Mucosa of rectum (tissue), 2 donors: ENCODE data around the gene ZMYND8.
"Not testable (repeated sequence)": the region's sequence is repeated elsewhere in the genome, so short reads cannot be mapped to it uniquely, and the experiment has no call there.

Source experiments
- H3K27ac ChIP-seq, 2 donors: one replicate each; pipeline ENCODE4 v1.7.0; 2013; ENCODE audit warnings: inconsistent platforms in 2 of 2, low read depth in 2 of 2, low read length in 2 of 2
- H3K27me3 ChIP-seq, 2 donors: one replicate each; pipeline ENCODE4 v1.7.0; 2013; ENCODE audit warnings: low read length in 2 of 2; ENCODE audit not compliant: control insufficient read depth in 2 of 2, insufficient read depth in 2 of 2
- H3K36me3 ChIP-seq, 2 donors: one replicate each; pipeline ENCODE4 v1.7.0; 2013; ENCODE audit warnings: low read length in 2 of 2; ENCODE audit not compliant: control insufficient read depth in 2 of 2, insufficient read depth in 2 of 2
- H3K4me1 ChIP-seq, 2 donors: one replicate each; pipeline ENCODE4 v1.7.0; 2013; ENCODE audit warnings: low read length in 2 of 2, mild to moderate bottlenecking in 1 of 2; ENCODE audit not compliant: control insufficient read depth in 2 of 2, insufficient read depth in 2 of 2
- H3K4me3 ChIP-seq, 2 donors: one replicate each; pipeline ENCODE4 v1.7.0; 2013; ENCODE audit warnings: low read length in 2 of 2
- H3K9ac ChIP-seq, 2 donors: one replicate each; pipeline ENCODE4 v1.7.0; 2013; ENCODE audit warnings: low read length in 2 of 2, low read depth in 1 of 2, mild to moderate bottlenecking in 1 of 2
- H3K9me3 ChIP-seq, 2 donors: one replicate each; pipeline ENCODE4 v1.7.0; 2013; ENCODE audit warnings: low read length in 2 of 2; ENCODE audit not compliant: control insufficient read depth in 2 of 2
- donor health status: healthy.
- donor health status: Normal muscosa, but diverticular disease.

The ZMYND8 gene

DNA sequence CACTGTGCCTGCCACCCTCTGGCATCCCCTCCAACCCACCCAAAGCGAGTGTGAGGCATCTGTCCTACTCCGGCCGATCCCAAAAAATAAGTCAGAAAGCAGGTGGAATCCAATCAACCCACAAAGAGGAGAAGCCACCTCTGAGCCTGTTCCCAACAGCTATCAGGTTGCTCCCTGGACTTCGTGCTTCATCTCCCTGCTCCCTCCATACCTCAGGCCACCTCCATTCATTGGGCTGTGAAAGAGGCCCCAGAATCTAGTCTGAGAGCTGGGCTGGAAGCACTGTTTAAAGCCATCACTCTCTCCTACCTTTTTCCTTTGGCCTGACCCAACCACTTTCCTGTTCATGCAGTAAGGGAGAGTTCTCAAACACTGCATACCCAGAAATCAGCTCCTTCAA, 106.1 kb downstream of the ZMYND8 start:
- H3K27ac ChIP-seq = no peak overlapping the region

DNA sequence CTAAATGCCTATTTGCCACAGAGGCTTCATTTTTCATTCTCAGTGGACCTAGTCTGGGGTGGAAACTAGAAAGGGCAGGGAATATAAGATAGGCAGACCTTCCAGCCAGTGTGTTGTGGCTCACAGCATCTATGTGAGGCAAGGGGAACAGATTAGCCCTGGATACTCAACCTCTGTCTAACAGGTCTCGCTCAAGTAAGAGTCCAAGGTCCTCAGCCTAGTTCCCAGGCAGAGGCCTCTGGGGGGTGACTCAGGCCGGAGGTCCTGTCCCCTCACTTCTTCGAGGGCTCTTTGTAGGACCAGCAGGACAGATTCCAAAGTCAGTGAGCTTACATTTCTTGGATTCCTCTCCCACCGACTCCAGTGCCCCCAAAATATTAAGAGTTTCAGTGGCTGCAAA, 106.6 kb downstream of the ZMYND8 start:
- Histone ChIP-seq H3K36me3 (peaks cover 55 to 71% of the 10 kb centered on the region in 2 donors), H3K4me1 (peaks cover 0 to 3% of the 10 kb centered on the region in 2 donors)

More for the DNA sequence above, 106.1 kb downstream of the ZMYND8 start:
- H3K4me1 ChIP-seq = peaks cover 0 to 3% of the 10 kb centered on the region in 2 donors
- no peak overlapping the region for H3K4me3 ChIP-seq
- no peaks in the 10 kb centered on the region for H3K9me3 ChIP-seq
- peaks cover 52 to 68% of the 10 kb centered on the region in 2 donors for H3K36me3 ChIP-seq
- H3K9ac ChIP-seq = no peak overlapping the region
- no peaks in the 10 kb centered on the region for H3K27me3 ChIP-seq

DNA sequence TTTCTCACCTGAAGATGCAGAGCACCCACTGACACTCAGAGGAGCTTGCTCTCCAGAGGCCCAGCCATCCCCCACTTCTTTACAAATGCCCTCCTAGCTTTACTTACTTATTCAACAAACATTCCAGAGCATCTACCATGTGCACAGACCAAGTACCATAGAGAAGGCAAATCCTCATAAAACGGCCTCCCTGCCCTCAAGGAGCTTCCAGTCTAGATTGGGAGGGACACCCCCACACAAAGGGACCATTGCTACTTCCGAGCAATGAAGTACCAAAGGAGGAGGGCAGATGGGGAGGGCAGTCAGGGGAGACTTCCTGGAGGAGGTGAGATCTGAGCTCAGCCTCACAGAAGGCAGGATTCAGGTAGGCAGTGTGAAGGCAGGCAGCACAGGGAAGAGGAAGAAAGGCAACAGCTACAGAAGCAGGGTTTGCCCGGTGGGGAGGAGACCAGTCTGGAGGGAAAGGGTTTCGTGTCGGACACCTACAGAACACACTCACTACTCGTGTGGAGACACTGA, 108.0 kb downstream of the ZMYND8 start:
- peaks cover 55 to 67% of the 10 kb centered on the region in 2 donors for H3K36me3 ChIP-seq
- H3K4me1 ChIP-seq = peaks cover 0 to 3% of the 10 kb centered on the region in 2 donors
- no peaks in the 10 kb centered on the region for H3K9me3 ChIP-seq
- no peak overlapping the region for H3K27ac ChIP-seq
- no peak overlapping the region for H3K4me3 ChIP-seq
- H3K9ac ChIP-seq = no peak overlapping the region
- H3K27me3 ChIP-seq = no peaks in the 10 kb centered on the region

More for the DNA sequence above, 106.6 kb downstream of the ZMYND8 start:
- no peaks in the 10 kb centered on the region for H3K27me3 ChIP-seq
- no peak overlapping the region for H3K27ac ChIP-seq
- H3K4me3 ChIP-seq = no peak overlapping the region
- H3K9ac ChIP-seq = no peak overlapping the region
- no peaks in the 10 kb centered on the region for H3K9me3 ChIP-seq

DNA sequence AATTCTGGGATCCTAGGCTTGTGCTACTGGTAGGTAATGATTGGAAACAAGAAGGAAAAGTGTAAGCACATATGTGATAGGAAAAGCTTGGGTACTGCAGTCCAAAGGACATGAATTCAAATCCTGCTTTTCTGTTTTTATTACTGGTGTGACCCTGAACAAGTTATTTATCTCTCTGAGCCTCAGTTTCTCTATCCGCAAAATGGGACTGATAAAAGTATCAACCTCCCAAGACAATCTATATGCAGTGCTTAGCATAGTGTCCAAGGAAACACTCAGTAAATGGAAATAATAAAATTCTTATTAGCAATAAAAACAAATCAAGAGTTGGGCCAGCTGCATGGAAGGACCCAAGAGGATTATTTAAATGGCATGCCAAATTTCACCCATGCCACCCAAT, 108.5 kb downstream of the ZMYND8 start:
- Histone ChIP-seq H3K9me3 (no peaks in the 10 kb centered on the region), H3K27ac (no peak overlapping the region), H3K36me3 (peaks cover 55 to 67% of the 10 kb centered on the region in 2 donors), H3K27me3 (no peaks in the 10 kb centered on the region), H3K9ac (no peak overlapping the region), H3K4me1 (peaks cover 0 to under 1% of the 10 kb centered on the region in 2 donors), H3K4me3 (no peak overlapping the region)

DNA sequence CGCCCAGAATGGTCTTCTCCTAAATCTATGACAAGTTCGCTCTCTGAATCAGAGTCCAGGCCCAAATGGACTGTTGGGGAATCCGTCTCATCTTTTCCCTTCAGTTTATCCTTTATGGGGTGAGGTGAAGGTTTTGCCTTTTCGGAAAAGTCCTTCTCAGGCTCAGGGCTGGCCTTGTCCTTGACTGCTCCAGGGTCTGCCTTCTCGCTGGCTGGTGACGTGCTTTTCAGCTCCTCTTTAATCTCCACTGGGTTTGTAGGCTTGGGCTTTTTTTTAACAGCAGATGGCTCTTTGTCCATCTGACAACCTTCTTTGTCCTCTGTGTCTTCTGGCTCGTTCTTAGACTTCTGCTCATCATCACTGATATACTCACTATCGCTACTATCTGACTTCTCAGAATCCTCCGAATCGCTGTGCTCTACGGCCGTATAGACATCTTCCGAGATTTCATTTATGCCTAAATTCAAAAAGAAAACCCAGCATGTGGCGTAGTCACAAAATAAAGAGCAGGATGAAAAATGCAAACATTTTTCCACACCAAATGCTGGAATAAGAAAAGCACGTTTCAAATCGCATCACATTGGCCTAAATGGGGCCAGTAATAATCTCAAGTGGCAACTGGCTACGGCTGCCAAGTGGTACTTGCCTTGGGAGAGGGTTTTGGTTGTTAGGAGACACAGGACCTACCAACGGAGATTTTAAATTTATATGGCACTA, 110.3 kb downstream of the ZMYND8 start:
- no peak overlapping the region for H3K27ac ChIP-seq
- no peak overlapping the region for H3K4me3 ChIP-seq
- no peaks in the 10 kb centered on the region for H3K27me3 ChIP-seq
- peaks cover 55 to 70% of the 10 kb centered on the region in 2 donors for H3K36me3 ChIP-seq
- H3K9ac ChIP-seq = no peak overlapping the region
- H3K4me1 ChIP-seq = peaks cover 3 to 8% of the 10 kb centered on the region in 2 donors
- H3K9me3 ChIP-seq = no peaks in the 10 kb centered on the region

DNA sequence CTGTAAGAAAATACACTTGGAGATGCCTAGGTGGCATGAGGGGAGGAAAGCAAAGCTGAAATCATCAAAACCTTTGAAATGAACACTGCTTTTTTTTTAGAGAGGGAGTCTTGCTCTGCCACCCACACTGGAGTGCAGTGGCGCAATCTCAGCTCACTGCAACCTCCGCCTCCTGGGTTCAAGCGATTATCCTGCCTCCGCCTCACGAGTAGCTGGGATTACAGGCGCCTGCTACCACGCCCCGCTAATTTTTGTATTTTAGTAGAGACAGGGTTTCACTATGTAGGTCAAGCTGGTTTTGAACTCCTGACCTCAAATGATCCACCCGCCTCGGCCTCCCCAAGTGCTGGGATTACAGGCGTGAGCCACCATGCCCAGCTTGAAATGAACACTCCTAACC, 111.3 kb downstream of the ZMYND8 start:
- peaks cover 52 to 61% of the 10 kb centered on the region in 2 donors for H3K36me3 ChIP-seq
- not testable (repeated sequence) for H3K4me1 ChIP-seq, H3K9me3 ChIP-seq, H3K9ac ChIP-seq, H3K27ac ChIP-seq, H3K4me3 ChIP-seq, H3K27me3 ChIP-seq

DNA sequence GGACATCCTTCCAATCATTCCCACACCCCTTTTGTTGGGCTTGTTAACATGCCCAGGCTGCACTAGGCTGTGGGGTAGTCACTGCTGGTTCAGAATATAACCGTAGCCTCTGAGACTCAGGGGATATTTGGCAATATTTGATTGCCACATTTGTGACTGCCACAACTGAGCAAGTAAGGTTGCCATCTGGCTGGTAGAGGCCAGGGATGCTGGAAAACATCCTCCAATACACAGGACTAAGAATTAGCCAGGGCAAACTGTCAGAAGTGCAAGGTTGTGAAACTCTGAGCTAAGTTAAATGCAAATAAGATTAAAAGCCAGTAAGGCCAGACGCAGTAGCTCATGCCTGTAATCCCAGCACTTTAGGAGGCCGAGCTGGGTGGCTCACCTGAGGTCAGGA, 112.0 kb downstream of the ZMYND8 start:
- peaks cover 3 to 8% of the 10 kb centered on the region in 2 donors for H3K4me1 ChIP-seq
- peaks cover 47 to 57% of the 10 kb centered on the region in 2 donors for H3K36me3 ChIP-seq
- no peak overlapping the region for H3K9ac ChIP-seq
- H3K27ac ChIP-seq = no peak overlapping the region
- H3K9me3 ChIP-seq = no peaks in the 10 kb centered on the region
- H3K4me3 ChIP-seq = no peak overlapping the region
- no peaks in the 10 kb centered on the region for H3K27me3 ChIP-seq

DNA sequence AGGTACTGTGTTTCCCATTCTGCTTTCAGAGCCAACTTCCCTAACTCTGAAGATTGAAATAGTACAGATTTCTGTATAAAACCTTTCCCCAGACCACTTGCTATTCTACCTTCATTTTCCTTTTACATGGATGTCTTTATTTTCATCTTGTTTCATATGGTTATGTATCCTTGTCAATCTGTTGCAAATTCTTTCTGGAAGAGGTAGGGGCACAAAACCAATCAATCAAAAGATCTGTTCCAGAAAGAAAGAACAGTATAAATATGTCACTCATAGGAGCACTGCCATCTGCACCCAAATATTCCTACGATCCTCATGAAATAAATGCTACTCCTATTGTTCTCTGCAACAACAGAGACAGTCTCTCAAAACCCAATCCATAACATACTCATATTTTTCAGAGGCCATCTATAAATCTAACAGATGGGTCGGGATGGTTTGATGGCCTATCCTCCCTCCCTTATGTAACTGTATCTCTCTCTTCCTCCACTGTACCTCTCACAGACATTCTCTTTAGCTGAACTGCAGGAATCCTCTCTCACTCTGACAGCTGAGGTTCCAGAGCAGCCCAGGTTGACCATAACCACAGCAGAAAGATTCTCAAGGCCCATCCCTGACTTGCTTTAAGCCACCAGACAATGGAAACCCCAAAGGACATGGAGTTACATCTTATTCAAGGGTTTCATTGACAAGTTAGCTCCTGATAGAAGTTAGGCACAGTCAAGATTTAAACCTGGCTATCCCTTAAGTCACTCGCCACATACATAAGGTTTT, 112.8 kb downstream of the ZMYND8 start:
- H3K27me3 ChIP-seq = no peaks in the 10 kb centered on the region
- H3K9me3 ChIP-seq = no peaks in the 10 kb centered on the region
- no peak overlapping the region for H3K9ac ChIP-seq
- peaks cover 48 to 56% of the 10 kb centered on the region in 2 donors for H3K36me3 ChIP-seq
- no peak overlapping the region for H3K4me3 ChIP-seq
- H3K4me1 ChIP-seq = peaks cover 3 to 8% of the 10 kb centered on the region in 2 donors
- H3K27ac ChIP-seq = no peak overlapping the region

DNA sequence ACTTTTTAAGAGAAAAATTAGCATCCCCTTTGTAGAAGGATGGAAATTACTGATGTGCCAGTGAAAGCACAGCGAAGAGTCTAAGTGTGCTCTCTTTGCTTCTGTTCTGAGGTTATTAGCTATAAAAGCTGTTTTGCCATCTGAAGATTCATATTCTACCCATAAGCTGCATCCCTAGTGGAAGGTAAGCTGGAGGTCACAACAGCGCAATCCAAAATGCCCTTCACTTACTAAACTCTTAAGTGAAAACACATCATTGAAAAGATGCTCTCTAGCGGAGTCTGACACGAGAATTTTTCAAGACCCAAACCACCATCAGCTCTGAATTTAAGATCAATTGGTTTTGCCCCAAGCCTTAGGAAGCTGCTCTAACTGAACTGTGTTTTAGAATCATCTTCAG, 113.5 kb downstream of the ZMYND8 start:
- Histone ChIP-seq H3K9me3 (no peaks in the 10 kb centered on the region), H3K36me3 (peaks cover 44 to 55% of the 10 kb centered on the region in 2 donors), H3K27ac (no peak overlapping the region), H3K27me3 (no peaks in the 10 kb centered on the region), H3K4me1 (peaks cover 3 to 8% of the 10 kb centered on the region in 2 donors), H3K4me3 (no peak overlapping the region), H3K9ac (no peak overlapping the region)

DNA sequence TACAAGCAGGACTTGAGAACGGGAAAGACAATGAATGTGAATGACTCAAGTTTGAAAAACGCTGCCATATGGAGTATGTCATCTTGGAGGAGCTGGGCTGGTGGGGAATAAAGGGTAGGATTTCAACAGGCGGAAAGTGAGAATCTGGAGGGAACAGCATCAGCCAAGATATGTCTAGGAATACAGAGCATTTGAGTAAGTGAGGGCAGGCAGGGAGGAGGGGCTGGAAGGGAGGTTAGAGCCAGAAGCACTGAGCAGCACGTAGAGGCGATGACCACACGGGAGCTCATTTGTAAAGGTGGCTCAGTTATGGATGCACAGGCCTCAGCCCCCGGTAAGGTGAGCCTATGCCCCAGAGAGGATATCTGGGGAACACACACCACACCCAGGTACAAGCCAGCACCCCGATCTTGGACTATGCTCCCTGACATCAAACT, 115.1 kb downstream of the ZMYND8 start:
- no peak overlapping the region for H3K4me3 ChIP-seq
- H3K4me1 ChIP-seq = peaks cover 3 to 8% of the 10 kb centered on the region in 2 donors
- no peak overlapping the region for H3K9ac ChIP-seq
- peaks cover 43 to 51% of the 10 kb centered on the region in 2 donors for H3K36me3 ChIP-seq
- H3K27ac ChIP-seq = no peak overlapping the region
- H3K9me3 ChIP-seq = no peaks in the 10 kb centered on the region
- no peaks in the 10 kb centered on the region for H3K27me3 ChIP-seq
